ENCODE measurements around the gene C22orf23.

C22orf23 gene

DNA sequence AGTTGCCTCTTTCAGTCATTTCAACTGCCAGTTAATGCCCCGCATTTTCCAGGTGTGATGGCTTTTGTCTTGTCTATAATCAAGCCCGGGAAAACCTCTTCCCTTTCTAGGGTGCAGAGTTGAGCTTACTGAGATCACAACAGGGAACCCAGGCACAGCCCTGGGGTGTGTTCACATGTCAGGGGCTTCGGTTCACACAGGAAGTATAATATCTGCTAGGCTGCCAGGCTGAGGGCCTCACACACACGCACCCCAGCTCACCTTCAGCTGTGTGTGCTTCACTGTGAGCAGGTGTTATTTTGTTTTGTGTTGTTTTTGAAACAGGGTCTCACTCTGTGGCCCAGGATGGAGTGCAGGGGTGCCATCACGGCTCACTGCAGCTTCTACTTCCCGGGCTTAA lies 40.6 kb upstream of the C22orf23 start:
- H3K36me3 ChIP-seq (replicated peaks; ENCODE audit: low read depth, low read length) = no peaks in the 10 kb centered on the region
- TF ChIP-seq CTCF (IDR thresholded peaks at IDR 0.05; ENCODE audit: low read depth, low read length) (no peak), EZH2phosphoT487 (IDR thresholded peaks at IDR 0.05; ENCODE audit: low read depth) (no peak)
- H3K4me2 ChIP-seq (ENCODE audit: low read length) = no peak overlapping the region
- H3K9ac ChIP-seq (ENCODE audit: low read length) = no peak overlapping the region
- H3K4me3 ChIP-seq (ENCODE audit: low read length) = no peak overlapping the region
- H3K9me3 ChIP-seq (ENCODE audit: insufficient read depth, low read length) = no peaks in the 10 kb centered on the region
- H3K27me3 ChIP-seq (ENCODE audit: low read depth, low read length) = no peaks in the 10 kb centered on the region
- no peaks in the 10 kb centered on the region for H4K20me1 ChIP-seq (ENCODE audit: insufficient read depth, low read length)
- peaks cover 7% of the 10 kb centered on the region for H3K4me1 ChIP-seq (ENCODE audit: low read length)
- H3K27ac ChIP-seq (ENCODE audit: low read length) = no peak overlapping the region
- no peak overlapping the region for H2AFZ ChIP-seq (ENCODE audit: low read depth, low read length)
- no peaks in the 10 kb centered on the region for H3K79me2 ChIP-seq (ENCODE audit: low read length)

DNA sequence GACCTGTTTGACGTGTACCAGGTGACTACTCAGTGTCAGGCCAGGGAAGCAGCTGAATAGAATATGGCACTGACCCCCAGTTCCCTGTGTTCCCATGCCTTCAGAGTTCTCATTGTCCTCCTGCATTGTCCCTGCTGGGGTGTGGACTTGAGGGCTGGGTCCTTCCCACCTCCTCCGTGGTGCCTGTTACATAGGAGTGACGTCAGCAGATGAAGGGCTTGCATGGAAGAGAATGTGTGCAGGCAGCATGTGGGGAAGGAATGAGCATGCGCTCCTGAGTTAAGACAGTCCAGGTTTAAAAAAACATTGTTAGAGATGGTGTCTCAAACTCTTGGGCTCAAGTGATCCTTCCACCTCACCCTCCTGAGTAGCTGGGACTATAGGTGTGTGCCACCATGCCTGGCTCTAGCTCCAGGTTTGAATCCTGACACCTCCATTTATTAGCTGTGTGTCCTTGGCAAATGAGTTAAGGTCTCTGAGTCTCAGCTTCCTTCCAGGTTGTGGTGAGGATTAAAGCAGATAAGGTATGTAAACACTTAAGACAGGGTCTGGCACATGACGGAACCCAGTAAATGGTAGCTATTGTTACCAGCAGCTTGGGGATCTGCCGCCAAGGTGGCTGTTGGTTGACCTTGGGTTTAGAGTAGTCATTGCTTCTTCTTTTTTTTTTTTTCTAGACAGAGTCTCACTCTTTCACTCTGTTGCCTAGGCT lies 38.5 kb upstream of the C22orf23 start:
- no peak overlapping the region for H3K9ac ChIP-seq (ENCODE audit: low read length)
- H3K36me3 ChIP-seq (replicated peaks; ENCODE audit: low read depth, low read length) = no peaks in the 10 kb centered on the region
- H4K20me1 ChIP-seq (ENCODE audit: insufficient read depth, low read length) = no peaks in the 10 kb centered on the region
- no peaks in the 10 kb centered on the region for H3K79me2 ChIP-seq (ENCODE audit: low read length)
- no peak overlapping the region for H3K27ac ChIP-seq (ENCODE audit: low read length)
- H3K27me3 ChIP-seq (ENCODE audit: low read depth, low read length) = no peaks in the 10 kb centered on the region
- H3K9me3 ChIP-seq (ENCODE audit: insufficient read depth, low read length) = no peaks in the 10 kb centered on the region
- H2AFZ ChIP-seq (ENCODE audit: low read depth, low read length) = no peak overlapping the region
- H3K4me2 ChIP-seq (ENCODE audit: low read length) = no peak overlapping the region
- TF ChIP-seq EZH2phosphoT487 (IDR thresholded peaks at IDR 0.05; ENCODE audit: low read depth) (no peak), CTCF (IDR thresholded peaks at IDR 0.05; ENCODE audit: low read depth, low read length) (no peak)
- peaks cover 7% of the 10 kb centered on the region for H3K4me1 ChIP-seq (ENCODE audit: low read length)
- H3K4me3 ChIP-seq (ENCODE audit: low read length) = no peak overlapping the region

DNA sequence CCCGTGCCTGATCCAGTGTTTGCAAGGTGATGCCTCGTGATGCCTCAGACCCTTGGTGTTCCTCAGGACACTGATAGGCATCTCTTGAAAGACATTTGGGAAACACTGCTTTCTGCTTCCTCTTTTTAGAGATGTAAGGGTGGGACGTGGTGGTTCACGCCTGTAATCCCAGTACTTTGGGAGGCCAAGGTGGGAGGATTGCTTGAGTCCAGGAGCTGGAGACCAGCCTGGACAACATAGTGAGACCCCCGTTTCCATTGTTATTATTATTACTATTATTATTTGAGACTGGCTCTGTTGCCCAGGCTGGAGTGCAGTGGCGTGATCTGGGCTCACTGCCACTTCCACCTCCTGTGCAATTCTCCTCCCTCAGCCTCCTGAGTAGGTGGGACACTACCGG lies 37.5 kb upstream of the C22orf23 start:
- TF ChIP-seq CTCF (IDR thresholded peaks at IDR 0.05; ENCODE audit: low read depth, low read length) (no peak), EZH2phosphoT487 (IDR thresholded peaks at IDR 0.05; ENCODE audit: low read depth) (no peak)
- no peaks in the 10 kb centered on the region for H4K20me1 ChIP-seq (ENCODE audit: insufficient read depth, low read length)
- H3K9ac ChIP-seq (ENCODE audit: low read length) = no peak overlapping the region
- no peak overlapping the region for H3K4me2 ChIP-seq (ENCODE audit: low read length)
- H3K4me1 ChIP-seq (ENCODE audit: low read length) = no peaks in the 10 kb centered on the region; the same call in 1 of the 2 replicates
- H3K79me2 ChIP-seq (ENCODE audit: low read length) = no peaks in the 10 kb centered on the region
- no peaks in the 10 kb centered on the region for H3K36me3 ChIP-seq (replicated peaks; ENCODE audit: low read depth, low read length)
- H3K27ac ChIP-seq (ENCODE audit: low read length) = no peak overlapping the region
- H3K9me3 ChIP-seq (ENCODE audit: insufficient read depth, low read length) = no peaks in the 10 kb centered on the region
- no peak overlapping the region for H2AFZ ChIP-seq (ENCODE audit: low read depth, low read length)
- no peaks in the 10 kb centered on the region for H3K27me3 ChIP-seq (ENCODE audit: low read depth, low read length)
- H3K4me3 ChIP-seq (ENCODE audit: low read length) = no peak overlapping the region

- H3K79me2 ChIP-seq (ENCODE audit: low read length) = no peaks in the 10 kb centered on the region
- no peaks in the 10 kb centered on the region for H3K4me1 ChIP-seq (ENCODE audit: low read length)
- TF ChIP-seq CTCF (IDR thresholded peaks at IDR 0.05; ENCODE audit: low read depth, low read length) (no peak), EZH2phosphoT487 (IDR thresholded peaks at IDR 0.05; ENCODE audit: low read depth) (no peak)
- no peak overlapping the region for H3K4me3 ChIP-seq (ENCODE audit: low read length)
- no peak overlapping the region for H3K9ac ChIP-seq (ENCODE audit: low read length)
- no peaks in the 10 kb centered on the region for H4K20me1 ChIP-seq (ENCODE audit: insufficient read depth, low read length)
- H3K36me3 ChIP-seq (replicated peaks; ENCODE audit: low read depth, low read length) = no peaks in the 10 kb centered on the region
- H3K27ac ChIP-seq (ENCODE audit: low read length) = no peak overlapping the region
- H3K9me3 ChIP-seq (ENCODE audit: insufficient read depth, low read length) = no peaks in the 10 kb centered on the region
- H3K4me2 ChIP-seq (ENCODE audit: low read length) = no peak overlapping the region
- H3K27me3 ChIP-seq (ENCODE audit: low read depth, low read length) = no peaks in the 10 kb centered on the region
- H2AFZ ChIP-seq (ENCODE audit: low read depth, low read length) = no peak overlapping the region
Observed at GRCh38 chr22:37990301-37990700, 36.9 kb upstream of the C22orf23 start.
